ENCODE results near the gene NMUR1. TPM values are rescaled to one million over a fixed set of nuclear protein-coding genes. Genes with fewer than 3 reads are reported as not detected.

The NMUR1 gene
- total RNA-seq, 1 experiment from 2014 or later, result not detected

DNA sequence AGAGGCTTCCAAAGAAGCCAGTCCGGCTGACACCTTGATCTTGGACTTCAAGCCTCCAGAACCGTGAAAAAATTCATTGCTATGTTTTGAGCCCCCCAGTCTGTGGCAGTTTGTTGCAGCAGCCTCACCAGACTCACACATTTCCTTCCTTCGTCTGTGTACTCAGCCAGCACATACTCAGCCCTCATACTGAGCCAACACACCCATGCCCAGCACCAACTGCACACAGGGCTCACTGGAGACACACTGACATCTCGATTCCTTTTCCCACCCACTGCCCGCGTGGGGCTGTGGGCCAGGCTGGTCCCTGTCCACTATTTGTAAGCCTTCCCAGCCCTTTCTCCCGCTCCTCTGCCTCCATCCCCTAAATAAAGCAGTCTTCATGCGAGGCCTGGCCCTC is 24.1 kb upstream of the NMUR1 start:
- H3K27me3 Mint-ChIP-seq (ENCODE audit: insufficient read depth, unreplicated experiment), result no peaks in the 10 kb centered on the region
- H3K27me3 ChIP-seq (replicated peaks; ENCODE audit: control insufficient read depth, insufficient read depth, low read length), result no peaks in the 10 kb centered on the region
- CTCF ChIA-PET, result no interaction called here
- H3K9me3 Mint-ChIP-seq (ENCODE audit: unreplicated experiment), result peaks cover 17% of the 10 kb centered on the region
- no peaks in the 10 kb centered on the region for H3K4me1 ChIP-seq
- no TSS peak for BruUV-seq (replicated peaks)
- TF ChIP-seq, protein P1, sequence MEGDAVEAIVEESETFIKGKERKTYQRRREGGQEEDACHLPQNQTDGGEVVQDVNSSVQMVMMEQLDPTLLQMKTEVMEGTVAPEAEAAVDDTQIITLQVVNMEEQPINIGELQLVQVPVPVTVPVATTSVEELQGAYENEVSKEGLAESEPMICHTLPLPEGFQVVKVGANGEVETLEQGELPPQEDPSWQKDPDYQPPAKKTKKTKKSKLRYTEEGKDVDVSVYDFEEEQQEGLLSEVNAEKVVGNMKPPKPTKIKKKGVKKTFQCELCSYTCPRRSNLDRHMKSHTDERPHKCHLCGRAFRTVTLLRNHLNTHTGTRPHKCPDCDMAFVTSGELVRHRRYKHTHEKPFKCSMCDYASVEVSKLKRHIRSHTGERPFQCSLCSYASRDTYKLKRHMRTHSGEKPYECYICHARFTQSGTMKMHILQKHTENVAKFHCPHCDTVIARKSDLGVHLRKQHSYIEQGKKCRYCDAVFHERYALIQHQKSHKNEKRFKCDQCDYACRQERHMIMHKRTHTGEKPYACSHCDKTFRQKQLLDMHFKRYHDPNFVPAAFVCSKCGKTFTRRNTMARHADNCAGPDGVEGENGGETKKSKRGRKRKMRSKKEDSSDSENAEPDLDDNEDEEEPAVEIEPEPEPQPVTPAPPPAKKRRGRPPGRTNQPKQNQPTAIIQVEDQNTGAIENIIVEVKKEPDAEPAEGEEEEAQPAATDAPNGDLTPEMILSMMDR (IDR thresholded peaks at IDR 0.05; ENCODE audit: insufficient read depth in 1 of 2, low read depth in 1 of 2, low read length in 1 of 2, severe bottlenecking in 1 of 2, unreplicated experiment in 1 of 2), result no peak
- H3K36me3 ChIP-seq (ENCODE audit: control insufficient read depth, insufficient read depth, low read length), result no peaks in the 10 kb centered on the region
- intact Hi-C loops (cut with micrococcal nuclease; ENCODE audit: unreplicated experiment), result no loop called here
- H3K4me3 Mint-ChIP-seq (ENCODE audit: unreplicated experiment), result no peak overlapping the region
- no peaks in the 10 kb centered on the region for H3K36me3 Mint-ChIP-seq (ENCODE audit: insufficient read depth, unreplicated experiment)
- DNase-seq, result no peak
- H3K27ac Mint-ChIP-seq (ENCODE audit: unreplicated experiment), result no peak overlapping the region
- POLR2A ChIA-PET, result no interaction called here
- no peaks in the 10 kb centered on the region for H3K4me1 Mint-ChIP-seq (ENCODE audit: low read depth, unreplicated experiment)
- H3K9me3 ChIP-seq, result no peaks in the 10 kb centered on the region
- no peak overlapping the region for H3K4me3 ChIP-seq (ENCODE audit: low read depth, low read length)

DNA sequence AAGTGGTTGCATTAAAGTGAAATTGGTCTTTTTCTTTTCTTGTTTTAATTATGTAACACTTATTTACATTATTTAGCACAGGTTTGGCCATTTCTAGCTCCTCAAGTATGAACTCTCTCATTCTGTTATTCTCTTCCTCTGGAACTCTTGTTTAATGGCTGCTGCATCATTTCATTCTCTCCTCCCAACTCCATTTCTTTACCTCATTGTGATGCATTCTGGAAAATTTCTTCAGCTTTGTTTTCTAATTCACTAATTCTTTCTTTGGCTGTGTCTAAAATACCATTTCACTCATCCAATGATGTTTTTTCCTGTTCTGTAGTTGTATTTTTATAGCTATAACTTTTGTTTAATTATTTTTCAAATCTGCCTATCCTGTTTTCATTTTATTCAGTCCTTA is 22.5 kb upstream of the NMUR1 start:
- H3K36me3 Mint-ChIP-seq (ENCODE audit: insufficient read depth, unreplicated experiment), result no peaks in the 10 kb centered on the region

DNA sequence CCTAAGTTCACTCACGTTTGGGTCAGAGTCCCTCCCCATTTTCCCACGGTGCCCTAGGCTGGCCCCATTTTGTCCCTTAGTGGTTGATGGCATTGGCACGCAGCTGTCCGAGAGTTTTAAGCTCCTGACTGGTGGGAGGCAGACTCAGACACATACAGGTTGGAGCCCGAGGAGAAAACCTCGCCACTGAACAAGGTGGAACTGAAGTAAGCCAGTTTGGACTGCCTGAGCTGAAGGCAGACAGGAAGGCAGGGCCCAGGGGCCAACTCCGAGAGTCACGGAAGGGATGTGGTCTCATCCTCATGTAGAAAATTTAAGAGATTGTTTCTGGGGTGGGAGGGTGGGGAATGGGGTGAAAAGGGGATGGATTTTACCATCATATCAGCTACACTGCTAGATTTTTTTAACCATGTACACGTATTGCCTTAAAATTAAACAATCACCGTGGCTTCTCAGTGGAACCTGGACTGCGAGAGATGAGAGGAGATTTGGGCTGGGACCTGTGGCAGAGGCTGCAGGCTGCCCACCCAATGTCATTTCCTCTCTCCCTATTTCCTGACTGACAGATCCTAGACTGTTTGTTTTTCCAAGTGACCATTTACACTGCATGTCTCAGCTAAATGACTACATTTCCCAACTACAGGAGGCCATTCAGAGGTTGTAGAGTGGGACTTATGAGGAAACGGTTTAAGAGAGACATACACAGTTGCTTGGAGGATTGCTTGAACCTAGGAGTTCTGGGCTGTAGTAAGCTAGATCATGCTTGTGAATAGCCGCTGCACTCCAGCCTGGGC is 19.4 kb upstream of the NMUR1 start:
- no peak for DNase-seq
- CTCF ChIA-PET, result no interaction called here

More for the DNA sequence above, 22.5 kb upstream of the NMUR1 start:
- H3K4me3 Mint-ChIP-seq (ENCODE audit: unreplicated experiment), result no peak overlapping the region
- no peaks in the 10 kb centered on the region for H3K27me3 Mint-ChIP-seq (ENCODE audit: insufficient read depth, unreplicated experiment)
- intact Hi-C loops (cut with micrococcal nuclease; ENCODE audit: unreplicated experiment), result no loop called here
- peaks cover 17% of the 10 kb centered on the region for H3K9me3 Mint-ChIP-seq (ENCODE audit: unreplicated experiment)
- POLR2A ChIA-PET, result no interaction called here
- TF ChIP-seq, protein P1 (IDR thresholded peaks at IDR 0.05; ENCODE audit: insufficient read depth in 1 of 2, low read depth in 1 of 2, low read length in 1 of 2, severe bottlenecking in 1 of 2, unreplicated experiment in 1 of 2), result no peak
- H3K9me3 ChIP-seq, result no peaks in the 10 kb centered on the region
- BruUV-seq (replicated peaks), result no TSS peak
- CTCF ChIA-PET, result interaction anchor here (0.5 kb wide), 1 partner anchor 852 kb away, joined by 3 read pairs; no protein-coding TSS in a partner anchor
- no peaks in the 10 kb centered on the region for H3K4me1 ChIP-seq
- DNase-seq, result no peak
- H3K4me3 ChIP-seq (ENCODE audit: low read depth, low read length), result no peak overlapping the region
- H3K27ac Mint-ChIP-seq (ENCODE audit: unreplicated experiment), result no peak overlapping the region
- H3K36me3 ChIP-seq (ENCODE audit: control insufficient read depth, insufficient read depth, low read length), result no peaks in the 10 kb centered on the region
- no peaks in the 10 kb centered on the region for H3K27me3 ChIP-seq (replicated peaks; ENCODE audit: control insufficient read depth, insufficient read depth, low read length)
- H3K4me1 Mint-ChIP-seq (ENCODE audit: low read depth, unreplicated experiment), result no peaks in the 10 kb centered on the region

More for the DNA sequence above, 19.4 kb upstream of the NMUR1 start:
- H3K9me3 ChIP-seq, result no peaks in the 10 kb centered on the region
- H3K4me3 Mint-ChIP-seq (ENCODE audit: unreplicated experiment), result no peak overlapping the region
- H3K4me1 ChIP-seq, result no peaks in the 10 kb centered on the region
- H3K36me3 ChIP-seq (ENCODE audit: control insufficient read depth, insufficient read depth, low read length), result no peaks in the 10 kb centered on the region
- no peaks in the 10 kb centered on the region for H3K4me1 Mint-ChIP-seq (ENCODE audit: low read depth, unreplicated experiment)
- no peaks in the 10 kb centered on the region for H3K36me3 Mint-ChIP-seq (ENCODE audit: insufficient read depth, unreplicated experiment)
- POLR2A ChIA-PET, result no interaction called here
- no peak overlapping the region for H3K27ac Mint-ChIP-seq (ENCODE audit: unreplicated experiment)
- H3K27me3 ChIP-seq (replicated peaks; ENCODE audit: control insufficient read depth, insufficient read depth, low read length), result no peaks in the 10 kb centered on the region
- no peak overlapping the region for H3K4me3 ChIP-seq (ENCODE audit: low read depth, low read length)
- no TSS peak for BruUV-seq (replicated peaks)
- intact Hi-C loops (cut with micrococcal nuclease; ENCODE audit: unreplicated experiment), result no loop called here
- H3K9me3 Mint-ChIP-seq (ENCODE audit: unreplicated experiment), result peaks cover 17% of the 10 kb centered on the region
- TF ChIP-seq, protein P1 (IDR thresholded peaks at IDR 0.05; ENCODE audit: insufficient read depth in 1 of 2, low read depth in 1 of 2, low read length in 1 of 2, severe bottlenecking in 1 of 2, unreplicated experiment in 1 of 2), result no peak
- H3K27me3 Mint-ChIP-seq (ENCODE audit: insufficient read depth, unreplicated experiment), result no peaks in the 10 kb centered on the region
